IMR-90 (cell line): ENCODE results near the gene ADAMTS5. TPM values are rescaled to one million over a fixed set of nuclear protein-coding genes. Genes with fewer than 3 reads are reported as not detected.

Experiments
- ATAC-seq: fragments of 200-7000 bp; cut with Tn5 transposase; 2 replicates; pipeline ENCODE4 v1.9.1; 2020; ENCODE audit warnings: low read depth, mild to moderate bottlenecking, moderate library complexity
- BruUV-seq: library from RNA; stranded (reverse); fragments of 400-500 nt; replicated peaks from 2 replicates; lab custom pipeline; 2021; lab: Mats Ljungman, UMichigan
- CTCF ChIA-PET: fragments of 300-600 bp; formaldehyde crosslinking; extraction: SDS; loops from one replicate; lab custom pipeline; 2021; ENCODE audit warnings: antibody characterized with exemption; lab: Yijun Ruan, JAX
- POLR2A ChIA-PET: fragments of 300-600 bp; sonication (Branson Sonifier 250); formaldehyde crosslinking; loops from one replicate; lab custom pipeline; 2022; ENCODE audit warnings: antibody characterized with exemption; ENCODE audit not compliant: unreplicated experiment; lab: Charles Lee
- DNase-seq: peaks from one replicate; pipeline ENCODE4 v3.0.0; 2013
- H2AFZ ChIP-seq: replicated peaks from 2 replicates; pipeline ENCODE3; 2013; ENCODE audit warnings: low read length, mild to moderate bottlenecking; ENCODE audit not compliant: poor library complexity
- H2AK5ac ChIP-seq: 2 replicates; pipeline ENCODE4 v1.6.1; 2013; ENCODE audit warnings: low read depth, low read length, inconsistent platforms
- H2AK9ac ChIP-seq: replicated peaks from 2 replicates; pipeline ENCODE3; 2013; ENCODE audit warnings: mild to moderate bottlenecking, low read depth, low read length, moderate library complexity; ENCODE audit not compliant: poor library complexity
- H2BK120ac ChIP-seq: 2 replicates; pipeline ENCODE4 v1.6.1; 2013; ENCODE audit warnings: low read depth, low read length, inconsistent platforms
- H2BK15ac ChIP-seq: 3 replicates; pipeline ENCODE4 v1.6.1; 2013; ENCODE audit warnings: low read depth, low read length, inconsistent platforms
- H2BK20ac ChIP-seq: 2 replicates; pipeline ENCODE4 v1.6.1; 2013; ENCODE audit warnings: low read depth, mild to moderate bottlenecking, inconsistent platforms, low read length, moderate library complexity
- H2BK5ac ChIP-seq: 2 replicates; pipeline ENCODE4 v1.6.1; 2013; ENCODE audit warnings: mild to moderate bottlenecking, low read depth, low read length, inconsistent platforms; ENCODE audit not compliant: poor library complexity, severe bottlenecking
- H3K14ac ChIP-seq: replicated peaks from 2 replicates; pipeline ENCODE4 v1.6.1; 2013; ENCODE audit warnings: low read depth, low read length, inconsistent platforms
- H3K18ac ChIP-seq: 2 replicates; pipeline ENCODE4 v1.6.1; 2013; ENCODE audit warnings: low read depth, low read length, control low read depth
- H3K23ac ChIP-seq: 2 replicates; pipeline ENCODE4 v1.6.1; 2013; ENCODE audit warnings: low read depth, low read length, inconsistent platforms
- H3K27ac ChIP-seq: 2 replicates; pipeline ENCODE4 v1.5.1; 2013; ENCODE audit warnings: mild to moderate bottlenecking, control low read depth, low read length; ENCODE audit not compliant: insufficient read depth
- H3K27me3 ChIP-seq: 2 replicates; pipeline ENCODE4 v1.6.1; 2013; ENCODE audit warnings: low read length; ENCODE audit not compliant: control insufficient read depth, insufficient read depth
- H3K36me3 ChIP-seq: 2 replicates; pipeline ENCODE4 v1.6.1; 2013; ENCODE audit warnings: low read length, mixed read lengths; ENCODE audit not compliant: control insufficient read depth, insufficient read depth
- H3K4ac ChIP-seq: 2 replicates; pipeline ENCODE4 v1.6.1; 2013; ENCODE audit warnings: low read depth, low read length, inconsistent platforms
- H3K4me1 ChIP-seq: 2 replicates; pipeline ENCODE4 v1.6.1; 2013; ENCODE audit warnings: low read length, mixed read lengths; ENCODE audit not compliant: control insufficient read depth, insufficient read depth
- H3K4me2 ChIP-seq: 2 replicates; pipeline ENCODE4 v1.6.1; 2013; ENCODE audit warnings: low read depth, mild to moderate bottlenecking, control low read depth, low read length, moderate library complexity
- H3K4me3 ChIP-seq: 2 replicates; pipeline ENCODE4 v1.5.1; 2013; ENCODE audit warnings: low read depth, mild to moderate bottlenecking, control low read depth, low read length, moderate library complexity; ENCODE audit not compliant: insufficient read depth
- H3K56ac ChIP-seq: 2 replicates; pipeline ENCODE4 v1.6.1; 2013; ENCODE audit warnings: low read length, inconsistent platforms; ENCODE audit not compliant: insufficient read depth; ENCODE audit errors: extremely low read depth
- H3K79me1 ChIP-seq, 2 experiments: 2 replicates each; pipeline ENCODE4 v1.6.1; 2013; ENCODE audit warnings: low read length in 2 of 2, inconsistent platforms in 1 of 2, low read depth in 1 of 2
- H3K9ac ChIP-seq: 2 replicates; pipeline ENCODE4 v1.6.1; 2013; ENCODE audit warnings: low read depth, low read length, control low read depth
- H3K9me1 ChIP-seq: 2 replicates; pipeline ENCODE4 v1.6.1; 2013; ENCODE audit warnings: low read length, inconsistent platforms; ENCODE audit not compliant: insufficient read depth
- H3K9me3 ChIP-seq: 2 replicates; pipeline ENCODE4 v1.6.1; 2013; ENCODE audit warnings: low read length; ENCODE audit not compliant: control insufficient read depth, insufficient read depth
- H4K20me1 ChIP-seq: 2 replicates; pipeline ENCODE4 v1.6.1; 2013; ENCODE audit warnings: low read length, inconsistent platforms; ENCODE audit not compliant: insufficient read depth
- H4K5ac ChIP-seq: 2 replicates; pipeline ENCODE4 v1.6.1; 2013; ENCODE audit warnings: mild to moderate bottlenecking, low read depth, low read length, control low read depth
- H4K8ac ChIP-seq, 2 experiments: 2 replicates each; pipeline ENCODE4 v1.6.1; 2013; ENCODE audit warnings: low read depth in 2 of 2, low read length in 2 of 2, control low read depth in 1 of 2, inconsistent platforms in 1 of 2
- H4K91ac ChIP-seq: 2 replicates; pipeline ENCODE4 v1.6.1; 2013; ENCODE audit warnings: low read depth, low read length, inconsistent platforms; ENCODE audit not compliant: insufficient read depth
- CTCF ChIP-seq: conservative IDR thresholded peaks from 2 replicates; pipeline ENCODE4 v1.5.1; 2012; ENCODE audit warnings: mild to moderate bottlenecking, low read depth, low read length, improper control_type of control experiment
- MAZ ChIP-seq: IDR thresholded peaks from 2 replicates; pipeline ENCODE4 v1.6.1; 2012; ENCODE audit warnings: low read depth, mild to moderate bottlenecking, low read length, improper control_type of control experiment, moderate library complexity, borderline replicate concordance
- MXI1 ChIP-seq: IDR thresholded peaks from 2 replicates; pipeline ENCODE4 v1.6.1; 2012; ENCODE audit warnings: low read depth, mild to moderate bottlenecking, low read length, moderate library complexity, borderline replicate concordance
- NFE2L2 ChIP-seq: fragments of 150-350 bp; IDR thresholded peaks from 2 replicates; pipeline ENCODE4 v1.6.1; 2016; ENCODE audit warnings: low read depth, mild to moderate bottlenecking, low read length
- POLR2A ChIP-seq: IDR thresholded peaks from 2 replicates; pipeline ENCODE4 v1.6.1; 2012; ENCODE audit warnings: mild to moderate bottlenecking, low read depth, low read length
- dilution Hi-C: fragments of 300-500 bp; cut with HindIII; formaldehyde crosslinking; loops from one replicate; pipeline ENCODE4 v1.14.3; 2018; ENCODE audit warnings: low sequenced_read_pairs; ENCODE audit not compliant: unreplicated experiment
- in situ Hi-C: fragments of 300-500 bp; cut with MboI; formaldehyde crosslinking; loops from 3 replicates; pipeline ENCODE4 v1.14.3; 2019; ENCODE audit warnings: low sequenced_read_pairs, inconsistent platforms, mixed read lengths
- intact Hi-C: fragments of 100-400 bp; cut with micrococcal nuclease; formaldehyde crosslinking; loops from 2 replicates; pipeline ENCODE4 v1.10.0; 2022
- polyA plus RNA-seq, 3 experiments: library from polyadenylated mRNA; depleted of rRNA; stranded (reverse); fragments of >200 nt; gene quantifications; 2 replicates each; pipeline ENCODE4 v1.2.3, GENCODE V29; 2012; ENCODE audit warnings: low replicate concordance in 1 of 3
- total RNA-seq: library from RNA; depleted of rRNA; stranded (reverse); fragments of >200 nt; gene quantifications from 2 replicates; pipeline ENCODE4 v1.2.3, GENCODE V29; 2012

Gene ADAMTS5
- total and polyA plus RNA-seq, 2 of the 4 experiments (the other 2 are of a cell fraction) = 0.54 to 0.58 TPM

- in situ Hi-C loops = no loop called here
- no peak for TF ChIP-seq MXI1
- no peak for TF ChIP-seq MAZ
- no peak for TF ChIP-seq NFE2L2
- TF ChIP-seq POLR2A = no peak
- TF ChIP-seq CTCF = no peak
- no peaks in the 10 kb centered on the region; the same call in 1 of the 2 replicates for H3K4me1 ChIP-seq
Observed at GRCh38 chr21:26956216-26956615, 10.7 kb downstream of the ADAMTS5 start.

More at GRCh38 chr21:26956216-26956615, 10.7 kb downstream of the ADAMTS5 start:
- H2BK5ac ChIP-seq = no peak overlapping the region
- no peak overlapping the region for H2BK120ac ChIP-seq
- H2BK15ac ChIP-seq = no peak overlapping the region
- no peak overlapping the region for H3K18ac ChIP-seq
- ATAC-seq (no peak), DNase-seq (no peak)
- intact Hi-C loops = no loop called here
- no peak overlapping the region for H2AFZ ChIP-seq
- no peak overlapping the region for H3K56ac ChIP-seq
- CTCF ChIA-PET = interaction anchor here (0.5 kb wide), 1 partner anchor 61 kb away, joined by 3 read pairs; no protein-coding TSS in a partner anchor
- peaks cover 21% of the 10 kb centered on the region for H3K36me3 ChIP-seq
- H3K27me3 ChIP-seq = no peaks in the 10 kb centered on the region
- H3K9me3 ChIP-seq = no peaks in the 10 kb centered on the region
- H4K8ac ChIP-seq = no peak overlapping the region; a peak in 1 of 4 replicates
- no peak overlapping the region for H2BK20ac ChIP-seq
- no peaks in the 10 kb centered on the region for H3K9me1 ChIP-seq
- no peaks in the 10 kb centered on the region for H4K20me1 ChIP-seq
- no peak overlapping the region for H3K9ac ChIP-seq
- H3K79me1 ChIP-seq = no peaks in the 10 kb centered on the region; a peak in 1 of 4 replicates
- H3K27ac ChIP-seq = no peak overlapping the region
- H3K4me2 ChIP-seq = no peak overlapping the region
- no TSS peak for BruUV-seq
- H4K91ac ChIP-seq = no peak overlapping the region
- POLR2A ChIA-PET = no interaction called here
- no peak overlapping the region for H2AK9ac ChIP-seq
- H3K4ac ChIP-seq = no peak overlapping the region
- no peak overlapping the region for H4K5ac ChIP-seq
- H2AK5ac ChIP-seq = no peak overlapping the region
- dilution Hi-C loops = no loop called here
- no peak overlapping the region for H3K23ac ChIP-seq
- no peak overlapping the region for H3K4me3 ChIP-seq
- no peak overlapping the region for H3K14ac ChIP-seq
